GM19468 (cell line): Measurements from ENCODE around the gene ADGRA3.

Experiments
- ATAC-seq: cut with Tn5 transposase; IDR thresholded peaks from one replicate; pipeline ENCODE4 v1.9.1; 2021; ENCODE audit warnings: mild to moderate bottlenecking, moderate library complexity, moderate number of reproducible peaks; ENCODE audit not compliant: unreplicated experiment; ENCODE audit errors: extremely low read depth

ADGRA3 gene

GRCh38 chr4:22510750-22511149 lies 5.1 kb downstream of the ADGRA3 start:
- no peak for ATAC-seq

GRCh38 chr4:22508376-22508775 lies 7.5 kb downstream of the ADGRA3 start:
- ATAC-seq: no peak

DNA sequence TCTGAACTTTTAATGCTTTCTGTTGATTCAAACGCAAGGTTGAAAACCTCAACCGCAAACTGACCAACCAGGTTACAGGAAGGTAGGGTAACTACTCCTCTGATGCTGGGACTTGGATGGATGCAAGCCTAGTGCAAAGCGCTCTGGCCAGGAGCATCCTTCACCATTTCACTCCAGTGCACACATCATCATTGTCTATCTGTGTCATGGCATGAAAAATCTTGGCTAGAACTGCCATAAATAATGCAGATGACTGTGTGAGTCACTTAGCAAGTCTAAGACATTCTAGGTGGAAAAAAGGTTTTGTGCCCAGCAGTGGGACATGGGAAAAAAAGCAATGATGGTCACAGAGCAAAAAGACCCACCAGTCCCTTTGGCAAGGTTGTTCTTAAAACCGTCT lies 10.9 kb downstream of the ADGRA3 start:
- ATAC-seq: no peak

- no peak for ATAC-seq
These were observed 11.4 kb downstream of the ADGRA3 start for GRCh38 chr4:22504447-22504846.

DNA sequence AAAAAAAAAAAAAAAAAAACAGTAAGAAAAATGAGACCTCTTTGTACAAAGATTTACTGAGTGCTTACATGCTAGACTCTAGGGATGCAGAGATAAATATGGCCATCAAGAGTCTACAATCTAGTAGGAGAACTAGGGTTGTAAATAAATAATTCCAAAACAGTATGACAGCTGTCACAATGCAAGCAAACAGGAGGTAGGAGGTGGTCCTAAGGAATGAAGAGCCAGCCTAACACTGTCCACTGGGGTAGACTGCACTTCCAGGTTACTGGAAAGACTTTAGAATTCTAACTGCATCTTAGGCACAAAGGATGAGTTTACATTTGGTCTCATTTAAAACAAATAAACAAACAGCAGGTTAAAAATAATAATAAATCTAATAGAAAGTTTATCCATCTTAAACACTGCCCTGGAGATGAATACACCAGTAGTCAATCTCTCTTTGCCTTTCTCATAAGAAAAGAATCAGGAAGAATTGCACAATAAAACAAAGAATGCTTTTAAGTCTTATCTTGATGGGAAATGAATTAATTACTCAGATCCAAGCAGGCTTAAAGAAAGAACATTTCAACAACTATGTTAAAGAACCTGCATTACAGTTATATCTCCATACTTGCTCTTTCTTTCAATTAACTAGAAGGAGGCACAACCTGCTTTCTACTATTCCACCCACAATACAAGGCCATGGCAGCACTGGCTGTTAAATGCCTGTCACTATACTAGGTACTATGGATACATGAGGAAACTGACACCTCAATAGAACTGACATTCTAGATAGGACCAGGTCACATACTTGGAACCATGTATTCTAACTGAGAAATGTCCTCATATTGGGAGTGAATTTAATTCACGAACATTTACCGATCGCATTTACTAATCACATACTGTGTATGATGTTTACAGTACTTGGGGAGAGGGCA lies 12.7 kb downstream of the ADGRA3 start:
- ATAC-seq: no peak

DNA sequence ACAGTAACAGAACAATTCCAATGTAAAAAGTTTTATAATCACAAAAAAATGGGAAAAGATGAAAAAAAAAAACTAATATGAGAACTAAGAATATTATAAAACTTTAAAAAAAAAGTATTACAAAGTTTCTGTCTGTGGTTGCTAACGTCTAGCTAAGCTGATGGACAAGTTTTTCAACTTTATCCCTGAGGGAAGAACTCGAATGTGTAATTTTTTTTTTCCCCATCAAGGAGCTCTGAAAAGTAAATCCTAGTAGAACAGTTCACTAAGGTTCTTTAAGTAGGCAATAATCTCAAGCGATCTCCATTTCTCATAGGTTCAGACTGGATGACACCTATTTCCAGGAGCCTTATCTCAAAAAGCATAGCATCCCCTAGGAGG lies 14.2 kb downstream of the ADGRA3 start:
- no peak for ATAC-seq

GRCh38 chr4:22500831-22501714 lies 14.8 kb downstream of the ADGRA3 start:
- no peak for ATAC-seq

- no peak for ATAC-seq
These were observed 15.7 kb downstream of the ADGRA3 start for GRCh38 chr4:22500128-22500611.

DNA sequence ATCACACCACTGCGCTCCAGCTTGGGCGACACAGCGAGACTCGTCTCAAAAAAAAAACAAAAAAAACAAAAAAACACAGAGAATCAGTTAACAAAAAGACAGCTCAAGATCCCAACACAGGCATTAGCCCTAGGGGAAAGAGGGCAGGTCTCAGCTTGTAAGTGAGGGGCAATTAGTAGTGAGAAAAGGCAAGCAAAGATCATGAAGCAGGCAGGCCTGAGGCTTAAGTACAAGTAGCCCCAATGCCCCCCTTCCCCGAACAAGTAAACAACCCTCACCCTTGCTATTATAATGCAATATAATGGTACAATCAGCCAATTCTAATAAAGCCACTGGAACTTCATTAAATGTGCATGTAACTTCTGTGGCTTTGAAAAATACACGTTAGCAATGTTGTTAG lies 17.0 kb downstream of the ADGRA3 start:
- ATAC-seq: no peak

GRCh38 chr4:22496165-22496813 lies 19.6 kb downstream of the ADGRA3 start:
- ATAC-seq: no peak

DNA sequence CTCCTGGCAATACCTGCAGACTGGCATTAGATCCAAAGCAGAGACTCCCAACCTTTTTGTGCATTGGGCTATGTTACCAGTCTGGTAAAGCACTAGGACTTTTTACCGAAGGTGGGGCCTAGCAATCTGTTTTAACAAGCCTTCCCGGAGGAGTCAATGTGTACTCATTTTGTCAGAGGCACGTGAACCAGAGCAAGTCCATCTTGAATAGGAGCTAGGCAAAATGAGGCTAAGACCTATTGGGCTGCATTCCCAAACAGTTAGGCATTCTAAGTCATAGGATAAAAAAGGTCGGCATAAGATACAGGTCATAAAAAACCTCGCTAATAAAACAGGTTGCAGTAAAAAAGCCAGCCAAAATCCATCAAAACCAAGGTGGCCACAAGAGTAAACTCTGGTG lies 22.3 kb downstream of the ADGRA3 start:
- ATAC-seq: no peak

DNA sequence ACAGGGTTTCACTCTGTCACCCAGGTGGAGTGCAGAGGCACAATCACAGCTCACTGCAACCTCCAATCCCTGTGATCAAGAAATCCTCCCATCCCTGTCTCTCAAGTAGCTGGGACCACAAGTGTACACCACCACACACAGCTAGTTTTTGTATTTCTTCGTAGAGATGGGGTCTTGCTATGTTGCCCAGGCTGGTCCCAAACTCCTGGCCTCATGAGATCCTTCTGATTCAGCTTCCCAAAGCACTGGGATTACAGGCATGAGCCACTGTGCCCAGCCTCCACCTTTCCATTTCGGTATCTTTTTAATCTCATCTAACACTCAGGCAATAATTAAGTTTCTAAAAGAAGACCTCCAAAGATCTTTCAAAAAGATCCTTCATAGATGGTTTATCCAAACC lies 22.9 kb downstream of the ADGRA3 start:
- no peak for ATAC-seq

GRCh38 chr4:22491939-22492338 lies 23.9 kb downstream of the ADGRA3 start:
- no peak for ATAC-seq

DNA sequence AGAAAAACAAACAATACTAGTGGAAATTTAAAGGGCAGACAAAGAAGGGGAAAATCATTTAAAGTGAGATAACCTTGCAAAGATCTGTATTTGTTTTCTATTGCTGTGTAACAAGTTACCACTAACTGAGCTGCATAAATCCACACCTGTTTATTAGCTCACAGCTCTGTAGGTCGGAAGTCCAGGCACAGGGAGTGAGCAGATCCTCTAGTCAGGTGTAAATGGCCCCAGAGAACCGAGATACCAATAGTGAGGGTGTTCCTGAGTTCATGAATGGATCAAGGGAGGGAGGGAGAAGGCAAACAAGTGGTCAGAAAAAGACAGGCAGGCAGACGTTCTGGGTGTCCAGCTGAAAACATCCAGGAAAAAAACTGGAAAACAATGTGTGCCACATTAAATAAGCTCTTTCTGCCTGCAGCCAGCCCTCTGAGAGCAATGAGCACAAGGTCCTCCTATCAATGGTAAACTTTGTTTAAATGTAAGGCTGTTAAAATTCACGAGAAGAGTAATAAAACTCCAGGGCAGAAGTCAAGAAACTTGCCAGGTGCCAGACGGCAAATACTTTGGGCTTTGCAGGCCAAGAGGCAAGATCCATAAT lies 25.0 kb downstream of the ADGRA3 start:
- no peak for ATAC-seq

GRCh38 chr4:22488106-22488505 lies 27.8 kb downstream of the ADGRA3 start:
- no peak for ATAC-seq

GRCh38 chr4:22487328-22487727 lies 28.5 kb downstream of the ADGRA3 start:
- ATAC-seq: no peak

GRCh38 chr4:22486276-22486675 lies 29.6 kb downstream of the ADGRA3 start:
- no peak for ATAC-seq

DNA sequence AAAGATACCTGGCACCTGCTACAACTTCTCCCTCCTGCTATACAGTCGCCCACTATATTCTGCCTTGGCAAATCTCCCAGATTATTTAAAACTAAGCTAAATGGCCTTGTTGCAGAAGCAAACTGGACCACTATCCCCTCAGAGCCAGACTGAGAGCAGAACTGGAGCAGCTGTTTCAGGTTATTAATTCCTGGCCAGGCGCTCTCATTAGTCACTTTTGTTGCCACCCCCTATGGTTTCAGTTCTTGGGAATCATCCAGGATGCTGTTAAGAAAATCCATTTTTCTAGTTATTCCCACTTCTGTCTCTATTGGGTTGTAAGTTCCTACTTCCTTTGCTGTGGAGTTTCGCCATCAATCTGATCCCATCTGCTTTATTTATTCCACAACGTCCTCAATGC lies 30.1 kb downstream of the ADGRA3 start:
- no peak for ATAC-seq

- ATAC-seq: no peak
These were observed 32.3 kb downstream of the ADGRA3 start for GRCh38 chr4:22483551-22483981.
